ENCODE results near the gene LNPK.

DNA sequence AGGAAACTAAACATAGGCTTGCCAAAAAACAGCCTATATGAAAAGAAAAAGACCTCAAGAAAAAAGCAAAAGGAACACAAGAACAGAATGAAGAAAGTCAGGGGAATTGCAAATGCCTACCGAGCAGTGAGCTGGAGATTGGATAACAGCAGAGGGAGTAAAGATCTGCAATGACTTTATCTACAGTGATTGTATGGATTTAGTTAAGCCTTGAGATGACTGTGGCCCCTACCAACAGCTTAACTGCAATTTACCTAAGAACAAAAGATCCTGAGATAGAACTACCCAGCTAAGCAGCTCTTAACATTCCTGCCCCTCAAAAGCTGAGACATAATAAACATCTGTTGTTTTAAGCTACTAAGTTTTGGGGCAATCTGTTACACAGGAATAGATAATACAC, 20.5 kb downstream of the LNPK start:
- TF ChIP-seq, protein P1, sequence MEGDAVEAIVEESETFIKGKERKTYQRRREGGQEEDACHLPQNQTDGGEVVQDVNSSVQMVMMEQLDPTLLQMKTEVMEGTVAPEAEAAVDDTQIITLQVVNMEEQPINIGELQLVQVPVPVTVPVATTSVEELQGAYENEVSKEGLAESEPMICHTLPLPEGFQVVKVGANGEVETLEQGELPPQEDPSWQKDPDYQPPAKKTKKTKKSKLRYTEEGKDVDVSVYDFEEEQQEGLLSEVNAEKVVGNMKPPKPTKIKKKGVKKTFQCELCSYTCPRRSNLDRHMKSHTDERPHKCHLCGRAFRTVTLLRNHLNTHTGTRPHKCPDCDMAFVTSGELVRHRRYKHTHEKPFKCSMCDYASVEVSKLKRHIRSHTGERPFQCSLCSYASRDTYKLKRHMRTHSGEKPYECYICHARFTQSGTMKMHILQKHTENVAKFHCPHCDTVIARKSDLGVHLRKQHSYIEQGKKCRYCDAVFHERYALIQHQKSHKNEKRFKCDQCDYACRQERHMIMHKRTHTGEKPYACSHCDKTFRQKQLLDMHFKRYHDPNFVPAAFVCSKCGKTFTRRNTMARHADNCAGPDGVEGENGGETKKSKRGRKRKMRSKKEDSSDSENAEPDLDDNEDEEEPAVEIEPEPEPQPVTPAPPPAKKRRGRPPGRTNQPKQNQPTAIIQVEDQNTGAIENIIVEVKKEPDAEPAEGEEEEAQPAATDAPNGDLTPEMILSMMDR (conservative IDR thresholded peaks at IDR 0.05; ENCODE audit: low read depth, low read length), result no peak
- no peak for TF ChIP-seq POLR2A (IDR thresholded peaks at IDR 0.05; ENCODE audit: low read depth, low read length)
- no peak for TF ChIP-seq RAD21 (IDR thresholded peaks at IDR 0.05; ENCODE audit: low read length)
- TF ChIP-seq CEBPB (IDR thresholded peaks at IDR 0.05; ENCODE audit: low read depth, low read length), result no peak
- no peak for TF ChIP-seq BHLHE40 (IDR thresholded peaks at IDR 0.05; ENCODE audit: low read depth, low read length)
- no peak for TF ChIP-seq MXI1 (IDR thresholded peaks at IDR 0.05; ENCODE audit: borderline replicate concordance, low read depth, low read length)
- TF ChIP-seq RFX5 (IDR thresholded peaks at IDR 0.05; ENCODE audit: low read depth, low read length), result no peak
- TF ChIP-seq SMC3 (IDR thresholded peaks at IDR 0.05; ENCODE audit: low read depth, low read length), result no peak
- no peak for TF ChIP-seq RCOR1 (IDR thresholded peaks at IDR 0.05; ENCODE audit: insufficient replicate concordance, low read length)
- TF ChIP-seq, protein P2, sequence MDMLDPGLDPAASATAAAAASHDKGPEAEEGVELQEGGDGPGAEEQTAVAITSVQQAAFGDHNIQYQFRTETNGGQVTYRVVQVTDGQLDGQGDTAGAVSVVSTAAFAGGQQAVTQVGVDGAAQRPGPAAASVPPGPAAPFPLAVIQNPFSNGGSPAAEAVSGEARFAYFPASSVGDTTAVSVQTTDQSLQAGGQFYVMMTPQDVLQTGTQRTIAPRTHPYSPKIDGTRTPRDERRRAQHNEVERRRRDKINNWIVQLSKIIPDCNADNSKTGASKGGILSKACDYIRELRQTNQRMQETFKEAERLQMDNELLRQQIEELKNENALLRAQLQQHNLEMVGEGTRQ (IDR thresholded peaks at IDR 0.05; ENCODE audit: low read depth, low read length), result no peak
